ENCODE data around the gene DSP. TPM values are rescaled to one million over a fixed set of nuclear protein-coding genes. Genes with fewer than 3 reads are reported as not detected.

The DSP gene
- total RNA-seq, 1 donor from 2014 or later: 172 TPM

- Mint-ChIP-seq H3K27ac (no peak overlapping the region), H3K4me3 (no peak overlapping the region)
- no peak for TF ChIP-seq CTCF (IDR thresholded peaks at IDR 0.05; ENCODE audit: unreplicated experiment)
Measured at GRCh38 chr6:7513529-7513928, 27.9 kb upstream of the DSP start.

GRCh38 chr6:7515363-7515762, 26.1 kb upstream of the DSP start:
- Mint-ChIP-seq H3K27me3 (ENCODE audit: low read depth) (no peaks in the 10 kb centered on the region), H3K36me3 (no peaks in the 10 kb centered on the region), H3K9me3 (no peaks in the 10 kb centered on the region), H3K4me1 (peaks cover 19% of the 10 kb centered on the region), H3K27ac (no peak overlapping the region), H3K4me3 (no peak overlapping the region)
- no peak for DNase-seq (ENCODE audit: low spot score in 2 of 2, unreplicated experiment in 2 of 2)
- no peak for TF ChIP-seq CTCF (IDR thresholded peaks at IDR 0.05; ENCODE audit: unreplicated experiment)

More at GRCh38 chr6:7513529-7513928, 27.9 kb upstream of the DSP start:
- H3K27me3 Mint-ChIP-seq (ENCODE audit: low read depth): no peaks in the 10 kb centered on the region
- no peak for DNase-seq (ENCODE audit: low spot score in 2 of 2, unreplicated experiment in 2 of 2)
- no peaks in the 10 kb centered on the region for H3K9me3 Mint-ChIP-seq
- H3K4me1 Mint-ChIP-seq: peaks cover 7% of the 10 kb centered on the region
- no peaks in the 10 kb centered on the region for H3K36me3 Mint-ChIP-seq

- peaks cover 29% of the 10 kb centered on the region for H3K4me1 Mint-ChIP-seq
- DNase-seq (ENCODE audit: low spot score in 2 of 2, unreplicated experiment in 2 of 2): no peak
- TF ChIP-seq CTCF (IDR thresholded peaks at IDR 0.05; ENCODE audit: unreplicated experiment): no peak
- H3K27ac Mint-ChIP-seq: no peak overlapping the region
- H3K4me3 Mint-ChIP-seq: no peak overlapping the region
- no peaks in the 10 kb centered on the region for H3K36me3 Mint-ChIP-seq
- no peaks in the 10 kb centered on the region for H3K27me3 Mint-ChIP-seq (ENCODE audit: low read depth)
- H3K9me3 Mint-ChIP-seq: no peaks in the 10 kb centered on the region
Measured at GRCh38 chr6:7518877-7519276, 22.6 kb upstream of the DSP start.

GRCh38 chr6:7522873-7523272, 18.6 kb upstream of the DSP start:
- peaks cover 52% of the 10 kb centered on the region for H3K4me1 Mint-ChIP-seq
- H3K36me3 Mint-ChIP-seq: no peaks in the 10 kb centered on the region
- no peak overlapping the region for H3K4me3 Mint-ChIP-seq
- no peak for TF ChIP-seq CTCF (IDR thresholded peaks at IDR 0.05; ENCODE audit: unreplicated experiment)
- no peak for DNase-seq (ENCODE audit: low spot score in 2 of 2, unreplicated experiment in 2 of 2)
- no peaks in the 10 kb centered on the region for H3K27me3 Mint-ChIP-seq (ENCODE audit: low read depth)
- no peaks in the 10 kb centered on the region for H3K9me3 Mint-ChIP-seq
- H3K27ac Mint-ChIP-seq: no peak overlapping the region

GRCh38 chr6:7523922-7524321, 17.5 kb upstream of the DSP start:
- Mint-ChIP-seq H3K27me3 (ENCODE audit: low read depth) (no peaks in the 10 kb centered on the region), H3K4me1 (peaks cover 59% of the 10 kb centered on the region), H3K4me3 (no peak overlapping the region), H3K36me3 (no peaks in the 10 kb centered on the region), H3K9me3 (no peaks in the 10 kb centered on the region), H3K27ac (no peak overlapping the region)
- no peak for TF ChIP-seq CTCF (IDR thresholded peaks at IDR 0.05; ENCODE audit: unreplicated experiment)
- no peak for DNase-seq (ENCODE audit: low spot score in 2 of 2, unreplicated experiment in 2 of 2)

- H3K36me3 Mint-ChIP-seq: no peaks in the 10 kb centered on the region
- H3K4me1 Mint-ChIP-seq: peaks cover 63% of the 10 kb centered on the region
- no peaks in the 10 kb centered on the region for H3K9me3 Mint-ChIP-seq
- no peak for TF ChIP-seq CTCF (IDR thresholded peaks at IDR 0.05; ENCODE audit: unreplicated experiment)
- no peaks in the 10 kb centered on the region for H3K27me3 Mint-ChIP-seq (ENCODE audit: low read depth)
- no peak overlapping the region for H3K27ac Mint-ChIP-seq
- H3K4me3 Mint-ChIP-seq: no peak overlapping the region
- no peak for DNase-seq (ENCODE audit: low spot score in 2 of 2, unreplicated experiment in 2 of 2)
Measured at GRCh38 chr6:7526755-7527154, 14.7 kb upstream of the DSP start.
